Activated B cell treated with CpG ODN at 0.5 μM for 24 hours (primary cell): ENCODE data around the gene RFTN1. TPM values are rescaled to one million over a fixed set of nuclear protein-coding genes. Genes with fewer than 3 reads are reported as not detected.

ENCODE experiments used
- ATAC-seq: fragments of 200-7000 bp; cut with Tn5 transposase; one replicate; pipeline ENCODE4 v1.10.0; 2021; ENCODE audit warnings: low read depth, mild to moderate bottlenecking, moderate library complexity
- CTCF ChIA-PET: fragments of 350-600 bp; sonication (Branson Sonifier 250); formaldehyde crosslinking; loops from one replicate; lab custom pipeline; 2021; ENCODE audit warnings: antibody characterized with exemption; lab: Charles Lee
- POLR2A ChIA-PET: fragments of 350-600 bp; sonication (Branson Sonifier 250); formaldehyde crosslinking; loops from one replicate; lab custom pipeline; 2021; ENCODE audit warnings: antibody characterized with exemption; lab: Charles Lee
- DNase-seq: peaks from one replicate; pipeline ENCODE4 v3.0.0; 2022
- H3K27ac Mint-ChIP-seq: one replicate; pipeline ENCODE4 v1.8.0; 2020; ENCODE audit warnings: mixed read lengths
- H3K27me3 Mint-ChIP-seq: one replicate; pipeline ENCODE4 v1.8.0; 2021; ENCODE audit warnings: mixed read lengths
- H3K36me3 Mint-ChIP-seq: one replicate; pipeline ENCODE4 v1.8.0; 2021; ENCODE audit warnings: low read depth, mixed read lengths
- H3K4me1 Mint-ChIP-seq: one replicate; pipeline ENCODE4 v1.8.0; 2021; ENCODE audit warnings: mixed read lengths
- H3K4me3 Mint-ChIP-seq: one replicate; pipeline ENCODE4 v1.8.0; 2020; ENCODE audit warnings: mild to moderate bottlenecking, mixed read lengths
- H3K9me3 Mint-ChIP-seq: one replicate; pipeline ENCODE4 v1.8.0; 2020; ENCODE audit warnings: mixed read lengths
- intact Hi-C: fragments of 100-400 bp; cut with micrococcal nuclease; formaldehyde crosslinking; loops from one replicate; pipeline ENCODE4 v1.15.1; 2024
- total RNA-seq: library from RNA; stranded (reverse); gene quantifications from 2 replicates; pipeline ENCODE4 v1.2.3, GENCODE V29; 2022
- TF ChIP-seq, protein P1 (sequence below): fragments of 200-600 bp; IDR thresholded peaks from one replicate; pipeline ENCODE4 v1.8.0; 2022; ENCODE audit warnings: antibody characterized with exemption, mild to moderate bottlenecking

The RFTN1 gene
- total RNA-seq, 1 donor from 2014 or later: 365 TPM

DNA sequence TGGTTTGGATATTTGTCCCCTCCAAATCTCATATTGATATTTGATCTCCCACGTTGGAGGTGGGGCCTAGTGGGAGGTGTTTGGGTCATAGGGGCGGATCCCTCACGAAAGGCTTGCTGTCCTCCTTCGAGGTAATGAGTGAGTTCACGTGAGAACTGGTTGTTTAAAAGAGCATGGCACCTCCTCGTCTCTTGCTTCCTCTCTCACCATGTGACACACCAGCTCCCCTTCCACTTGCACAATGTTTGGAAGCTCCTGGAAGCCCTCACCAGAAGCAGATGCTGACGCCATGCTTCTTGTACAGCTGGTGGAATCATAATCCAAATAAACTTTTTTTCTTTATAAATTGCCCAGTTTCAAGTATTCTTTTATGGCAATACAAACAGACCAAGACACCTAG is 38.6 kb downstream of the RFTN1 start:
- H3K4me1 Mint-ChIP-seq: peaks cover 69% of the 10 kb centered on the region
- intact Hi-C loops: no loop called here
- ATAC-seq (no peak), DNase-seq (no peak)
- no peak overlapping the region for H3K27ac Mint-ChIP-seq
- TF ChIP-seq, protein P1, sequence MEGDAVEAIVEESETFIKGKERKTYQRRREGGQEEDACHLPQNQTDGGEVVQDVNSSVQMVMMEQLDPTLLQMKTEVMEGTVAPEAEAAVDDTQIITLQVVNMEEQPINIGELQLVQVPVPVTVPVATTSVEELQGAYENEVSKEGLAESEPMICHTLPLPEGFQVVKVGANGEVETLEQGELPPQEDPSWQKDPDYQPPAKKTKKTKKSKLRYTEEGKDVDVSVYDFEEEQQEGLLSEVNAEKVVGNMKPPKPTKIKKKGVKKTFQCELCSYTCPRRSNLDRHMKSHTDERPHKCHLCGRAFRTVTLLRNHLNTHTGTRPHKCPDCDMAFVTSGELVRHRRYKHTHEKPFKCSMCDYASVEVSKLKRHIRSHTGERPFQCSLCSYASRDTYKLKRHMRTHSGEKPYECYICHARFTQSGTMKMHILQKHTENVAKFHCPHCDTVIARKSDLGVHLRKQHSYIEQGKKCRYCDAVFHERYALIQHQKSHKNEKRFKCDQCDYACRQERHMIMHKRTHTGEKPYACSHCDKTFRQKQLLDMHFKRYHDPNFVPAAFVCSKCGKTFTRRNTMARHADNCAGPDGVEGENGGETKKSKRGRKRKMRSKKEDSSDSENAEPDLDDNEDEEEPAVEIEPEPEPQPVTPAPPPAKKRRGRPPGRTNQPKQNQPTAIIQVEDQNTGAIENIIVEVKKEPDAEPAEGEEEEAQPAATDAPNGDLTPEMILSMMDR: no peak
- POLR2A ChIA-PET: no interaction called here
- CTCF ChIA-PET: no interaction called here
- H3K4me3 Mint-ChIP-seq: no peak overlapping the region
- no peaks in the 10 kb centered on the region for H3K27me3 Mint-ChIP-seq
- H3K9me3 Mint-ChIP-seq: no peaks in the 10 kb centered on the region
- peaks cover 96% of the 10 kb centered on the region for H3K36me3 Mint-ChIP-seq

DNA sequence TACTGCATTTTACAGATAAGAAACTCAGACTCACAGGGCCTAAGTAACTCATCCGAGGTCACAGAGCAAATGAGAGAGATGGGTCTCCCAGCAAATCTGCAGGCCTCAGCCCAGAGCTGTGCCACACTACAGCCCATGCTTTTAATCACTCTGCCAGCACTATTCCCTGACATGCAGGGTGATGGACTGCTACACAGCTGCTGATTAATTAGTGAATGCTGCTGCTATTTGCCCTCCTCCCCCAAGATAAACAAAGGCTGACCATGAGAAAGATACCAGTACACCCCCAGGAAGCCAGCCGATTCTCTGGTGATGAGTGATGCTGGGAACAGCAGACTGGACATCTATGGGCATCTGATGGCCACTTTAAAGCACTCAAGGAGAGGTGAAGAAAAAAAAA is 39.3 kb downstream of the RFTN1 start:
- ATAC-seq: no peak
- no peaks in the 10 kb centered on the region for H3K9me3 Mint-ChIP-seq
- H3K4me3 Mint-ChIP-seq: no peak overlapping the region
- TF ChIP-seq, protein P1: no peak
- ChIA-PET POLR2A (interaction anchor here (1.0 kb wide), 1 partner anchor 21 kb away, joined by 4 read pairs; no protein-coding TSS in a partner anchor), CTCF (no interaction called here)
- H3K4me1 Mint-ChIP-seq: peaks cover 68% of the 10 kb centered on the region
- intact Hi-C loops: no loop called here
- no peak for DNase-seq
- no peaks in the 10 kb centered on the region for H3K27me3 Mint-ChIP-seq
- no peak overlapping the region for H3K27ac Mint-ChIP-seq
- H3K36me3 Mint-ChIP-seq: peaks cover 96% of the 10 kb centered on the region

DNA sequence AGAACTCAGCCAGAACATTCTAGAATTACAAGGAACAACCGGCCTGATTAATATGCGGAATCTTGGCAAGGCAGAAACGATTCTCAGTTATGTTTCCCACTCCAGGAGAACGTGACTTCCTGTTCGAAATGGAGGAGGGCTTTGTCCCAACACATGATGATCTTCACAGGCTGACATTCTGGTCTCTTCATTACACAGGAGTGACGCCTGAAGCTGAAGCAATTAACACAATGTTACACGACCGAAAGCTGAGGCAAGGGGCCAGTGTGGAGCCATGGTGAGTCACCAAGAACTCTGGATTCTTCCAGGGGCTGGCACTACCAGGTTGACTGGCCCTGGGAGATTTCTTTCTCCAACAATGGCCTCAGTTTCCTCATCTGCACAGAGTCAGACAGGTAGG is 40.9 kb downstream of the RFTN1 start:
- intact Hi-C loops: no loop called here
- POLR2A ChIA-PET: no interaction called here
- TF ChIP-seq, protein P1: no peak
- Mint-ChIP-seq H3K9me3 (no peaks in the 10 kb centered on the region), H3K27me3 (no peaks in the 10 kb centered on the region), H3K4me3 (no peak overlapping the region), H3K27ac (peak overlapping the region; percentile 25), H3K36me3 (peaks cover 87% of the 10 kb centered on the region), H3K4me1 (peaks cover 69% of the 10 kb centered on the region)
- CTCF ChIA-PET: no interaction called here
- ATAC-seq: no peak
- DNase-seq: no peak

DNA sequence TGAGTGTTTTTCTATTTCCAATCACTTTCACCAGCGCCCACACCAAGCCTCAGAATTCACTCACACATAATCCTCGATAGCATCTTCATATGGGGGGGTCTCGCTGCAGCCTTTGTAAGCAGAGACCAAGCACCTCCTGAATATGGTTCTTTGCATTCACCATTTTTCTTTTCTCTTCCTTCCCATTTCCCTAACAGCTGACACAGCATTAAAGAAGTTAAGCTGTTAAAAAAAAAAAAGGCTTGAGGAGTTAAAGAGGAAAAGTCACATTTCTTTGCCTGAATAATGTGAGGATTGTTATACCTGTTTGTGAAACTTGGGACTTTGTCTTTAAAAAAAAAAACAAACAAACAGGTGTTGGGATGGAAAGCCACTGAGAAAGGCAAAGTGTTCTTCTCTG is 41.6 kb downstream of the RFTN1 start:
- intact Hi-C loops: no loop called here
- Mint-ChIP-seq H3K27ac (no peak overlapping the region), H3K4me1 (peaks cover 69% of the 10 kb centered on the region), H3K4me3 (no peak overlapping the region), H3K9me3 (no peaks in the 10 kb centered on the region), H3K27me3 (no peaks in the 10 kb centered on the region), H3K36me3 (peaks cover 87% of the 10 kb centered on the region)
- ChIA-PET POLR2A (no interaction called here), CTCF (no interaction called here)
- TF ChIP-seq, protein P1: no peak
- no peak for DNase-seq
- no peak for ATAC-seq

DNA sequence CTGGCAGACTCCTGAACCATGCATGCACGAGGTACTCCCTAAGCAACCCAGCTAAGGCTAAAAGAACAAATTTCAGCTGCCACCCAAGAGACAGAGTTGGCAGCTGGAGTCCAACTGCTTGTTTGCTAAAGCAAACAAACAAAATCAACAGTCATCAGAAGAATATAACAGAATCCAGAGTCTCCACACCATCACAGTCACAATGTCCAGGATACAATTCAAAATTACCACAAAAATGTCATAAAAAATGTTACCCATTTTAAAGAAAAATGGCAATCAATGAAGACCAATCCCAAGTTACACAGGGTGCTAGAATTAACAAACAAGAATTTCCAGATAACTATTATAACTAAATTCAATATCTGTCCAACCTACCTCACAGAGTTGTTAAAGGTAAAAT is 42.9 kb downstream of the RFTN1 start:
- no peaks in the 10 kb centered on the region for H3K9me3 Mint-ChIP-seq
- no peak overlapping the region for H3K4me3 Mint-ChIP-seq
- ChIA-PET CTCF (no interaction called here), POLR2A (no interaction called here)
- peaks cover 86% of the 10 kb centered on the region for H3K36me3 Mint-ChIP-seq
- intact Hi-C loops: no loop called here
- no peak for DNase-seq
- no peak overlapping the region for H3K27ac Mint-ChIP-seq
- no peak for ATAC-seq
- H3K4me1 Mint-ChIP-seq: peaks cover 67% of the 10 kb centered on the region
- H3K27me3 Mint-ChIP-seq: no peaks in the 10 kb centered on the region
- TF ChIP-seq, protein P1: no peak
